ENCODE measurements around the gene TAS2R31. TPM values are rescaled to one million over a fixed set of nuclear protein-coding genes. Genes with fewer than 3 reads are reported as not detected.
"Not testable (repeated sequence)": the region's sequence is repeated elsewhere in the genome, so short reads cannot be mapped to it uniquely, and the experiment has no call there.

Gene TAS2R31
- total RNA-seq, 1 donor from 2014 or later: 3.2 TPM

GRCh38 chr12:11069854-11070365, 38.7 kb upstream of the TAS2R31 start:
- intact Hi-C loops (cut with DNase I): no loop called here
- TF ChIP-seq CTCF (IDR thresholded peaks at IDR 0.05) (no peak), POLR2AphosphoS5 (IDR thresholded peaks at IDR 0.05; ENCODE audit: insufficient read depth in 1 of 2, low read depth in 1 of 2) (no peak), POLR2A (IDR thresholded peaks at IDR 0.05) (no peak)
- Histone ChIP-seq H3K4me3 (no peak overlapping the region), H3K27me3 (no peaks in the 10 kb centered on the region), H3K27ac (no peak overlapping the region), H3K36me3 (no peaks in the 10 kb centered on the region), H3K4me1 (no peaks in the 10 kb centered on the region), H3K9me3 (no peaks in the 10 kb centered on the region)
- no peak for DNase-seq (ENCODE audit: extremely low spot score in 2 of 2)

- H3K9me3 ChIP-seq: no peaks in the 10 kb centered on the region
- intact Hi-C loops (cut with DNase I): no loop called here
- DNase-seq (ENCODE audit: extremely low spot score in 2 of 2): no peak
- H3K36me3 ChIP-seq: no peaks in the 10 kb centered on the region
- H3K27me3 ChIP-seq: no peaks in the 10 kb centered on the region
- TF ChIP-seq POLR2AphosphoS5 (IDR thresholded peaks at IDR 0.05; ENCODE audit: insufficient read depth in 1 of 2, low read depth in 1 of 2): no peak
- no peak for TF ChIP-seq POLR2A (IDR thresholded peaks at IDR 0.05)
- no peak for TF ChIP-seq CTCF (IDR thresholded peaks at IDR 0.05)
- H3K4me1 ChIP-seq: no peaks in the 10 kb centered on the region
- no peak overlapping the region for H3K27ac ChIP-seq
- H3K4me3 ChIP-seq: no peak overlapping the region
These were observed 36.3 kb upstream of the TAS2R31 start for GRCh38 chr12:11067514-11067913.

- DNase-seq (ENCODE audit: extremely low spot score in 2 of 2); intact Hi-C loops (cut with DNase I): not testable (repeated sequence)
These were observed 31.0 kb upstream of the TAS2R31 start, which contains the start of gene TAS2R46 for GRCh38 chr12:11062194-11062593. Gene TAS2R46 (minus strand): TSS chr12:11062294. CDS start chr12:11062294, 0 bp downstream.

GRCh38 chr12:11059784-11060183, 28.6 kb upstream of the TAS2R31 start:
- Histone ChIP-seq H3K4me3 (no peak overlapping the region), H3K27ac (no peak overlapping the region), H3K27me3 (no peaks in the 10 kb centered on the region), H3K36me3 (no peaks in the 10 kb centered on the region), H3K4me1 (no peaks in the 10 kb centered on the region), H3K9me3 (no peaks in the 10 kb centered on the region)
- intact Hi-C loops (cut with DNase I): no loop called here
- DNase-seq (ENCODE audit: extremely low spot score in 2 of 2): no peak
- no peak for TF ChIP-seq POLR2AphosphoS5 (IDR thresholded peaks at IDR 0.05; ENCODE audit: insufficient read depth in 1 of 2, low read depth in 1 of 2)

More at GRCh38 chr12:11062194-11062593, 31.0 kb upstream of the TAS2R31 start, which contains the start of gene TAS2R46:
- not testable (repeated sequence) for H3K4me3 ChIP-seq, H3K27me3 ChIP-seq, H3K4me1 ChIP-seq, H3K27ac ChIP-seq, H3K9me3 ChIP-seq, H3K36me3 ChIP-seq

- intact Hi-C loops (cut with DNase I): no loop called here
- no peaks in the 10 kb centered on the region for H3K4me1 ChIP-seq
- TF ChIP-seq POLR2AphosphoS5 (IDR thresholded peaks at IDR 0.05; ENCODE audit: insufficient read depth in 1 of 2, low read depth in 1 of 2): no peak
- TF ChIP-seq CTCF (IDR thresholded peaks at IDR 0.05): no peak
- TF ChIP-seq POLR2A (IDR thresholded peaks at IDR 0.05): no peak
- H3K36me3 ChIP-seq: no peaks in the 10 kb centered on the region
- no peaks in the 10 kb centered on the region for H3K9me3 ChIP-seq
- DNase-seq (ENCODE audit: extremely low spot score in 2 of 2): no peak
- no peak overlapping the region for H3K4me3 ChIP-seq
- H3K27me3 ChIP-seq: no peaks in the 10 kb centered on the region
- no peak overlapping the region for H3K27ac ChIP-seq
These were observed 27.8 kb upstream of the TAS2R31 start for GRCh38 chr12:11059041-11059440.

GRCh38 chr12:11055306-11055705, 24.1 kb upstream of the TAS2R31 start:
- Histone ChIP-seq H3K9me3 (no peaks in the 10 kb centered on the region), H3K27me3 (no peaks in the 10 kb centered on the region), H3K36me3 (no peaks in the 10 kb centered on the region), H3K4me3 (no peak overlapping the region), H3K4me1 (no peaks in the 10 kb centered on the region), H3K27ac (no peak overlapping the region)
- DNase-seq (ENCODE audit: extremely low spot score in 2 of 2): no peak
- intact Hi-C loops (cut with DNase I): no loop called here
- no peak for TF ChIP-seq CTCF (IDR thresholded peaks at IDR 0.05)
- no peak for TF ChIP-seq POLR2A (IDR thresholded peaks at IDR 0.05)
- TF ChIP-seq POLR2AphosphoS5 (IDR thresholded peaks at IDR 0.05; ENCODE audit: insufficient read depth in 1 of 2, low read depth in 1 of 2): no peak

GRCh38 chr12:11049806-11050531, 18.8 kb upstream of the TAS2R31 start:
- H3K27ac ChIP-seq; H3K9me3 ChIP-seq; intact Hi-C loops (cut with DNase I); H3K36me3 ChIP-seq; H3K4me3 ChIP-seq; H3K27me3 ChIP-seq; H3K4me1 ChIP-seq; DNase-seq (ENCODE audit: extremely low spot score in 2 of 2): not testable (repeated sequence)

GRCh38 chr12:11041366-11041765, 10.2 kb upstream of the TAS2R31 start:
- H3K27ac ChIP-seq; H3K4me1 ChIP-seq; DNase-seq (ENCODE audit: extremely low spot score in 2 of 2); H3K4me3 ChIP-seq; intact Hi-C loops (cut with DNase I); H3K27me3 ChIP-seq; H3K36me3 ChIP-seq; H3K9me3 ChIP-seq: not testable (repeated sequence)

Measured in vagina (tissue), 2 donors.